ENCODE data around the gene VCAM1. TPM values are rescaled to one million over a fixed set of nuclear protein-coding genes. Genes with fewer than 3 reads are reported as not detected.
A peak's percentile ranks its signal among the peaks of the same experiment; 100 is the strongest.

The VCAM1 gene
- total RNA-seq, 1 experiment from 2014 or later = 0.07 TPM

- Histone ChIP-seq H3K79me1 (ENCODE audit: insufficient read depth, low read depth, low read length, poor library complexity, severe bottlenecking) (no peaks in the 10 kb centered on the region), H3K14ac (ENCODE audit: insufficient read depth, low read length) (no peak overlapping the region), H3K9ac (ENCODE audit: extremely low read depth, insufficient read length, low read length) (no peak overlapping the region), H3K4me2 (ENCODE audit: insufficient read depth, insufficient read length, low read length) (no peak overlapping the region), H3K27me3 (ENCODE audit: insufficient read depth, low read length) (no peaks in the 10 kb centered on the region), H4K8ac (replicated peaks; ENCODE audit: insufficient read length, low read depth, low read length) (no peak overlapping the region), H3K9me3 (ENCODE audit: control insufficient read depth, low read depth, low read length) (no peaks in the 10 kb centered on the region), H3K18ac (ENCODE audit: insufficient read length, low read depth, low read length) (no peak overlapping the region), H4K91ac (ENCODE audit: insufficient read length, low read depth, low read length) (no peak overlapping the region), H4K5ac (ENCODE audit: insufficient read length, low read depth, low read length) (no peak overlapping the region), H3K4ac (ENCODE audit: low read depth, low read length) (no peak overlapping the region), H2AFZ (ENCODE audit: low read length) (no peak overlapping the region), H4K20me1 (ENCODE audit: control insufficient read depth, insufficient read depth, insufficient read length) (no peaks in the 10 kb centered on the region), H2BK120ac (ENCODE audit: low read depth, low read length, poor library complexity, severe bottlenecking) (no peak overlapping the region), H2BK20ac (ENCODE audit: low read depth, low read length, poor library complexity, severe bottlenecking) (no peak overlapping the region), H2BK5ac (ENCODE audit: insufficient read length, low read length) (no peak overlapping the region), H3K27ac (ENCODE audit: insufficient read length, low read depth, low read length) (no peak overlapping the region), H3K79me2 (ENCODE audit: insufficient read depth, low read length) (no peaks in the 10 kb centered on the region), H3K23me2 (ENCODE audit: insufficient read length, low read depth, low read length, poor library complexity, severe bottlenecking) (no peaks in the 10 kb centered on the region), H2BK15ac (ENCODE audit: low read depth, low read length) (no peak overlapping the region), H3K23ac (ENCODE audit: insufficient read length, low read depth, low read length) (no peak overlapping the region), H3T11ph (ENCODE audit: low read length) (no peak overlapping the region), H3K56ac (ENCODE audit: insufficient read length, low read depth, low read length) (no peak overlapping the region), H3K4me1 (ENCODE audit: insufficient read depth, low read length) (no peaks in the 10 kb centered on the region; the same call in 1 of the 2 replicates), H2AK5ac (ENCODE audit: insufficient read length, low read length) (no peak overlapping the region), H2BK12ac (ENCODE audit: insufficient read length, low read depth, low read length) (no peak overlapping the region)
- Mint-ChIP-seq H3K27ac (peak overlapping the region in 1 of 3 experiments; percentile 85; a peak in 2 of 7 replicates), H3K36me3 (ENCODE audit: insufficient read depth in 1 of 3, low read depth in 3 of 3) (no peaks in the 10 kb centered on the region), H3K27me3 (ENCODE audit: low read depth) (peaks cover 2% of the 10 kb centered on the region; the same call in 1 of the 2 replicates), H3K9me3 (no peaks in the 10 kb centered on the region), H3K4me3 (no peak overlapping the region), H3K4me1 (peaks cover 4 to 15% of the 10 kb centered on the region in 2 experiments)
- TF ChIP-seq CTCF (conservative IDR thresholded peaks at IDR 0.05) = no peak
- WGBS (ENCODE audit: extremely low coverage, insufficient read length, low lambda C conversion rate) = no CpG with 5 or more reads among the region's 2 CpGs
- DNase-seq = no peak
Observed at GRCh38 chr1:100747771-100748170, 28.2 kb downstream of the VCAM1 start.
